GM12874 (cell line): ENCODE data around the gene AHNAK.

ENCODE experiments used
- TF ChIP-seq, protein P1 (sequence below): IDR thresholded peaks from 2 replicates; pipeline ENCODE4 v1.5.1; 2011; ENCODE audit warnings: low read depth, mild to moderate bottlenecking, control low read depth, low read length, moderate library complexity; ENCODE audit not compliant: insufficient read depth

Gene AHNAK

DNA sequence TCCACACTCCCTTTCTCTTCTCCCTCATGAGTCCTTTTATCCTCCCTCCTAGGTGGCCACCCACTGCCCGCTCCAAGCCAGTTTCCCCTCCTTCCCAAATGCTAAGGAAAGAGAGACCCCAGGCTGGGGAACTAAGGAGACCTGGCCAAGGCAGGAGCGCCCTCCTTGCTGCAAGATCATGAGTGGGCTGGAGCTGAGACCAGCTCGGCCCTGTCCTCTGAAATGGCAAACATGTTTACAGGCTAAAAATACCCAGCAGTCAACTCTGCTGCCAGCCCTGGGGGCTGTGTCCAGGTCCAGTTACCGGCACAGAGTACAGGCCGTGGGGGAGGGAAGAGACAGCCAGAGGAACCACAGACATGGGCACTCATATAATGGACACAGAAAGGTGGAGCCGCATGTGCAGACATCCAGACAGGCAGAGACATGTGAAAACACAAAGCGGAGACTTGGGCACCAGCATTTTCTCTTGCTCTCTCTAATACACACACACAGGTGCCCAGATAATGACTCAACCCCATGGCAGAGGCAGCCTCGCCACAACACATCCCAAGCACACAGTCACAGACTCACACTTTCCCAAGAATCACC is 1.2 kb upstream of the AHNAK start:
- TF ChIP-seq, protein P1, sequence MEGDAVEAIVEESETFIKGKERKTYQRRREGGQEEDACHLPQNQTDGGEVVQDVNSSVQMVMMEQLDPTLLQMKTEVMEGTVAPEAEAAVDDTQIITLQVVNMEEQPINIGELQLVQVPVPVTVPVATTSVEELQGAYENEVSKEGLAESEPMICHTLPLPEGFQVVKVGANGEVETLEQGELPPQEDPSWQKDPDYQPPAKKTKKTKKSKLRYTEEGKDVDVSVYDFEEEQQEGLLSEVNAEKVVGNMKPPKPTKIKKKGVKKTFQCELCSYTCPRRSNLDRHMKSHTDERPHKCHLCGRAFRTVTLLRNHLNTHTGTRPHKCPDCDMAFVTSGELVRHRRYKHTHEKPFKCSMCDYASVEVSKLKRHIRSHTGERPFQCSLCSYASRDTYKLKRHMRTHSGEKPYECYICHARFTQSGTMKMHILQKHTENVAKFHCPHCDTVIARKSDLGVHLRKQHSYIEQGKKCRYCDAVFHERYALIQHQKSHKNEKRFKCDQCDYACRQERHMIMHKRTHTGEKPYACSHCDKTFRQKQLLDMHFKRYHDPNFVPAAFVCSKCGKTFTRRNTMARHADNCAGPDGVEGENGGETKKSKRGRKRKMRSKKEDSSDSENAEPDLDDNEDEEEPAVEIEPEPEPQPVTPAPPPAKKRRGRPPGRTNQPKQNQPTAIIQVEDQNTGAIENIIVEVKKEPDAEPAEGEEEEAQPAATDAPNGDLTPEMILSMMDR = no peak

DNA sequence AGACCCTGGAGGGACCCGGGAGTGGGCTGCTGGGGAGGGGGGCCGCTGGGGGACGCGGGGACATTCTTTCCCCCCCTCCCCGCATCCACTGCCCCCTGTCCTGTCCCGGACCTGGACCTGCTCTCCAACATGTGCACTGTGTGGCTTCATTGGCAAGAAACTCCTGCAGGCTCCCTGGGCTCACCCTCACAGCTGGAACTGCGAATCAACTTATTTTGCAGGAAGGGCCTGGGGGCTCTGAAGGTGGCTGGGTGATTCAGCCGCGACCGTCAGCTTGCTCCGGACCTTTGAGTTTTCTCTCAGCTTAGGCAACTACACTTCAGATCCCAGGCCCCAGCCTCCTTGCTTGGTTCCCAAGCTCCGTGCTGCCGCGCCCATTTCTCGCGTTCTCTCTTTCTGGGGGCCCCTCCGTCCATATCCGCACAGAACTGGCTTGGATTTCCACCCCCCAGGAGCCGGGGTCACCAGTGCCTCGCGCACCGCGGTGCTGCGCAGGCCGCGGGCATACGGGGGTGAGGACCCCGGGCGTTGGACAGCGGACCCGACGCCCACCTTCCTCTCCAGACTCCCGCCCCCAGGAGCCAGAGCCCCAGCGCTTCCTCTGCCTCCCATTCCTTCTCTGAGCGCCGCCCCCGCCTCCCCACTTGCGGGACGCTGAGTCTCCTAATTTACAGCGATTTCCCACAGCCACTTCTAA is 471 bp upstream of the AHNAK start:
- TF ChIP-seq, protein P1 = no peak

DNA sequence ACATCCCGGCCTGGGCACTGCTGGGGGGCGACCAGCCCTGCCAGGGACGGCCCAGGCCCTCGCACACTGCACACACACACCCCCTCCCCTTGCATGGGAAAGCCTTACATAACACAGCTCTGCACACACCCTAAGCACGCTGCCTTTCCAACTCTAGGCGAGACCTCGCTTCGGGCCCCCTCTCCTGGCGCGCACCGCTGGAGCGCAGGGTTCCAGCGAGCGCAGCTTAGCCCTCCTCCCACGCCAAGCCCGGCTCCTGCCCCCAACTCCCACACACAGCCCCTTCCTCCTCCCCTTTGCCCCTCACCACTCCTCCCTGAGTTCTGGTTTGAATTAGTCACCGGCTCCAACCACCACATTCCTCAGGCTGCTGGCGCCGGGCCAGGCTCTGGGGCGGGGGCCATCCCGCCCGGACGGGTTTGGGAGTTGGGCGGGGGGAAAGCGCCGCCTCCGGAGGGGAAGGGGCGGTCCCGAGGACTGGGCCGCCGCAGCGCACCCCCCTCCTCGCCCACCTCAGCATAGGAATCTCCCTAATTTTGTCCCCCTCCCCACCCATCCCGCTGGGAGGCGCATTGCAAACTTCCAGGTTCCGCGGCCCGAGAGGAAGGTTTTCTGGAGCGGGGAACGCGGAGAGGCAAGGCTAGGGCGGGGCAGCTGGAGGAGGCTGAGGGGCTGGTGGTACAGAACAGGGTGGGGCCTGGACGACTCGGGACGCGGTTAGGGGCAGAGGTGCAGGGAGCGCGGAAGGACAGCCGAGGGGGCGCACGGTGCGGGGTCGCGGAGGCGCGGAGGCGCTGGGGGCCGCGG is 966 bp downstream of the AHNAK start:
- TF ChIP-seq, protein P1 = no peak

DNA sequence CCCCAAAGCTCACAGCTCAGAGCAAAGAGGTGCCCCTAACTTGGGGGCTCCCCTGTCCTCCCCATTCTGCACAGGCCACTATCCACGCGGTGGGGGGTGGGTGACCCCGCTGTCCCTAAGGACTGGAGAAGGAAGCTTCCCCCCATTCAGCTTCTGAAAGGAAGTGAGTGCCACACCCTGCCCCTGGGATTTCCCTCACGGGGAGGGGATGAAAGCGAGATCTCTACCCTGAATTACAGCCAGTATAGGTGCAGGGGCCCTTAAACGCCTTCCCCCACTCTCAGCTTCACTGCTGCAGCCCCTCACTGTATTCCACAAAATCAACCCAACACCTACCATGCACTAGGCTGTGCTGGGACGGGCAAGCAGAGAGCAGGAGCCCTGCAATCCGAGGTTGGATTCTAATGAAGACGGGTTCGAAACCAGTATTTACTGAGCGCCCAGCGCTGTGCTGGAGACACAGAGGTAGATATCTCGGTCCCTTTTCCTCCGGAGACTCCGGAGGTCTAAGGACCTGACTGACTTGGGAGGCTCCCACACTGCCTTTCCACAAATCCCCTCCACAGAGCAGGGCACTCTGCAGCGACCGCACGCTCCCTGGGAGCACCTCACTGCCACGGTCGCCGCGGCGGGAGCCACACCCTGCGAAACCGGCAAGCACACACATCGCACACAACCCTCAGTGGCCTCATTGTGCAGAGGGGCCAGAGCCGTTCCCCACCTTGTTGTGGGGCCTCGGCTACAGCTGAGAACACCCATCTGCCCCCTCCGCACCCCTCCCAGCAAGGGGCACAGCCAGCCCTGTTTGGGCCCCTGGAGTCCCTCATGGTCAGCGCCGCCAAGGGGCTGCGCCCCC is 1.8 kb downstream of the AHNAK start:
- TF ChIP-seq, protein P1 = no peak

DNA sequence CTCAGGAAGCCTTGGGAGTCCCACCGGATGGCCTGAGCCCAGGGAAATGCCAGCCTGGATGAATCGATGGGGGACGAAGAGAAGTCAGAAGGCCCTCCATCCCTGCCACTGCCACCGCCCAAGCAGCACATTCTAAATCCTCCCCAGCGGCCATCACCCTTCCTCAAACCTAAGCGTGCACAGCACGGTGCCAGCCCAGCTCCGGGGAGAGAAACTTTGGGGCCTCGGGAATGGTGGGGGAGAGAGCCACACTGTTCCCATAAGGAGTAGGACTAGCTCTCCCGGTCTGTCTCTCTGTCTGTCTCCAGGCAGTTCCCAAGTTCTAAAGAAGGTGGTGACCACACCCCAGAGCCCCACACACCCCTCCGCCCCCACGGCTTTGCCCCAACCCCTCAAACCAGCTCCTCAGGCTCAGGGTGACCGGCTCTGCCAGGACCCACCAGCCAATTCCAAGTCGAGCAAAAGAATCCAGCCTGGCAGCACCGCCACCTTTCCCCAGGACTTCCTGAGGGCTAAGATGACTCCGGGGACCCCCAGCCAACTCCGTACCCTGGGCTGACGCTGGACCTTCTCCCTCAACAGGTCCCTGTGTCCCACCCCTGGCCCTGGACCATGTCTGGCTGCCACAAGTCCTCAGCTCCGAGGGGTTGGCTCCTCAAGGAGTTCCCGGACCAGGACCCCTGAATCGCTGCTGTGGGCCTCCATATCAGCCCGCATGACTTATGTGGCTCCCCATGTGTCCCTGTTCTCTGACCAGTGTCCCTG is 2.7 kb downstream of the AHNAK start:
- TF ChIP-seq, protein P1 = no peak

DNA sequence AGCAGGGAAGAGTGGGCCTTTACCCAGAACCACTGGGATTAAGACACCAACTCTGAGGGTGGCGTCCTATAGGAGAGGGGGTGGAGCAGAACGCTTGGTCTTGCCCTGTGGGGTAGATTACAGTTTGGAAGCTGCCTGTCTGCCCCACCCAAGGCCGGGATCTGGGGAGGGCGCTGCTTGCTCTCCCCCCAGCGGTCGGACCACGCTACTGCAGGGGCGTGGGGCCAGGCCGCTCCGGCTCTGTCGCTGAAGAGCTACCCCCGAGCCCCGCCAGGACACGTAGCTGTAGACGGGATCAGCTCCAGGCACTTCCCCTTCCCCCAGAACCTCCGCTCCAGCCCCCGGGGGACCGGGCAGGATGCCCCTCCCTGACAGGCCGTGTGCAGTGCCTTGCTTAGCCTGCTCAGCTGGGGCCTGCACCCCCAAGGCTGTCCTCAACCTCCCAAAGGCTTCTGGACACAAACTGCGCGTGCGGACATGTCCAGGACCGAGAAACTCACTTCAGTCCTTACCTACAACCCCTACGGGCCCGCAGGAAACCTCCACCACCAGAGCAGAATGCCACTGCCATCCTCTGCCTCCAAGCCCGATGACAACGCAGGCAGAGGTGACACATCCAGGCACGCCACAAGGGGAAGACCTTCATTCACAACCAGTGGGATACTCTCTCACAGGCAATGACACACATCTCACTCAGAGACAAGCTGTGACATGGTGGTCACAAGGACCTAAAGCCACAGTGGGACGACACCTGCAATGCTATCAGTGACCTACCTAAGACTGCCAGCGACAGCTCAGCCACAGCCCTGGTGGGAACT is 3.6 kb downstream of the AHNAK start:
- TF ChIP-seq, protein P1 = peak; percentile 100
